Kidney epithelial cell (primary cell): ENCODE measurements around the gene TAF7L. TPM values are rescaled to one million over a fixed set of nuclear protein-coding genes. Genes with fewer than 3 reads are reported as not detected.

Source experiments
- DNase-seq: peaks from one replicate; pipeline ENCODE4 v3.0.0-alpha.2; 2010; ENCODE audit warnings: low read depth
- H3K27me3 ChIP-seq: 2 replicates; pipeline ENCODE4 v1.6.0; 2011; ENCODE audit warnings: low read length; ENCODE audit not compliant: control insufficient read depth, insufficient read depth
- H3K36me3 ChIP-seq: 2 replicates; pipeline ENCODE4 v1.5.1; 2011; ENCODE audit warnings: low read length; ENCODE audit not compliant: control insufficient read depth, insufficient read depth
- H3K4me3 ChIP-seq: 2 replicates; pipeline ENCODE4 v1.5.1; 2011; ENCODE audit warnings: low read depth, mild to moderate bottlenecking, control low read depth, low read length
- CTCF ChIP-seq: IDR thresholded peaks from 2 replicates; pipeline ENCODE4 v1.5.1; 2011; ENCODE audit warnings: mild to moderate bottlenecking, moderate library complexity, low read length, control low read depth, inconsistent platforms; ENCODE audit not compliant: insufficient read depth, poor library complexity, severe bottlenecking
- total RNA-seq: library from RNA; depleted of rRNA; stranded (reverse); fragments of >200 nt; gene quantifications from 2 replicates; pipeline ENCODE4 v1.2.3, GENCODE V29; 2015

The TAF7L gene
- total RNA-seq, 1 donor from 2014 or later = 0.33 TPM

- no peaks in the 10 kb centered on the region for H3K36me3 ChIP-seq
- no peaks in the 10 kb centered on the region for H3K27me3 ChIP-seq
- TF ChIP-seq CTCF = no peak
- DNase-seq = no peak
- H3K4me3 ChIP-seq = no peak overlapping the region
Measured at GRCh38 chrX:101231080-101231479, 60.1 kb downstream of the TAF7L start.

- Histone ChIP-seq H3K27me3 (no peaks in the 10 kb centered on the region), H3K4me3 (no peak overlapping the region), H3K36me3 (no peaks in the 10 kb centered on the region)
- no peak for TF ChIP-seq CTCF
- DNase-seq = no peak
Measured at GRCh38 chrX:101230636-101231035, 60.5 kb downstream of the TAF7L start.

- Histone ChIP-seq H3K36me3 (no peaks in the 10 kb centered on the region), H3K4me3 (no peak overlapping the region), H3K27me3 (no peaks in the 10 kb centered on the region)
- no peak for DNase-seq
- TF ChIP-seq CTCF = no peak
Measured at GRCh38 chrX:101229170-101229569, 62.0 kb downstream of the TAF7L start.

- TF ChIP-seq CTCF = no peak
- H3K36me3 ChIP-seq = no peaks in the 10 kb centered on the region
- no peak overlapping the region for H3K4me3 ChIP-seq
- no peak for DNase-seq
- no peaks in the 10 kb centered on the region for H3K27me3 ChIP-seq
Measured at GRCh38 chrX:101223226-101223625, 67.9 kb downstream of the TAF7L start.

GRCh38 chrX:101220662-101221260 lies 70.4 kb downstream of the TAF7L start:
- Histone ChIP-seq H3K36me3 (no peaks in the 10 kb centered on the region), H3K27me3 (no peaks in the 10 kb centered on the region), H3K4me3 (no peak overlapping the region)
- TF ChIP-seq CTCF = no peak
- DNase-seq = no peak

GRCh38 chrX:101219864-101220346 lies 71.2 kb downstream of the TAF7L start:
- DNase-seq = no peak
- Histone ChIP-seq H3K27me3 (no peaks in the 10 kb centered on the region), H3K36me3 (no peaks in the 10 kb centered on the region), H3K4me3 (no peak overlapping the region)
- TF ChIP-seq CTCF = no peak
